Dendritic cell treated with granulocyte-macrophage colony-stimulating factor and Interleukin-4, amounts not matched to agents 40 ng/mL and 50 ng/mL, for 4 days (primary cell): Measurements from ENCODE around the gene SPON1.
"Not testable (repeated sequence)": the region's sequence is repeated elsewhere in the genome, so short reads cannot be mapped to it uniquely, and the experiment has no call there.

Experiments
- H3K27ac Mint-ChIP-seq: one replicate; pipeline ENCODE4 v1.8.0; 2022; ENCODE audit warnings: mild to moderate bottlenecking, mixed read lengths
- H3K27me3 Mint-ChIP-seq: one replicate; pipeline ENCODE4 v1.8.0; 2022; ENCODE audit warnings: mild to moderate bottlenecking, mixed read lengths
- H3K36me3 Mint-ChIP-seq: one replicate; pipeline ENCODE4 v1.8.0; 2022; ENCODE audit warnings: low read depth, mixed read lengths
- H3K4me1 Mint-ChIP-seq: one replicate; pipeline ENCODE4 v1.8.0; 2022; ENCODE audit warnings: low read depth, mixed read lengths
- H3K4me3 Mint-ChIP-seq: one replicate; pipeline ENCODE4 v1.8.0; 2022; ENCODE audit warnings: mild to moderate bottlenecking, moderate library complexity, mixed read lengths
- H3K9me3 Mint-ChIP-seq: one replicate; pipeline ENCODE4 v1.8.0; 2022; ENCODE audit warnings: mixed read lengths
- intact Hi-C: fragments of 100-400 bp; cut with micrococcal nuclease; formaldehyde crosslinking; loops from one replicate; pipeline ENCODE4 v1.15.0; 2022

Gene SPON1

DNA sequence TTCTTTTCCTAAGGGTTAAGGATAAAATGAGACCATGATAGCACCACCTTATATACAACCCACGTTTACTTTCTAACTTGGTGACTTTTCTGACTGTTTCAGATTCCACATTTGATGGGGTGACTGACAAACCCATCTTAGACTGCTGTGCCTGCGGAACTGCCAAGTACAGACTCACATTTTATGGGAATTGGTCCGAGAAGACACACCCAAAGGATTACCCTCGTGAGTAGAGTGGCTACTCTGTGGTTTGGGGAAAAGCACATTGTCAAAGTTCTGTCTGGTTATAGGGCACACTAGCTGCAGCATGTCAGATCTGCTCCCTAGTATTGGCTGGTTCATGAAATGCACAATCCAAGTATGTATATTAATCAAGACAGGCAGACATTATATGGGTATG, 117.3 kb downstream of the SPON1 start:
- H3K4me3 Mint-ChIP-seq, result no peak overlapping the region
- no peaks in the 10 kb centered on the region for H3K36me3 Mint-ChIP-seq
- no peak overlapping the region for H3K27ac Mint-ChIP-seq
- H3K9me3 Mint-ChIP-seq, result no peaks in the 10 kb centered on the region
- H3K4me1 Mint-ChIP-seq, result peaks cover 17% of the 10 kb centered on the region
- H3K27me3 Mint-ChIP-seq, result no peaks in the 10 kb centered on the region
- intact Hi-C loops, result no loop called here

GRCh38 chr11:14081581-14082231, 119.2 kb downstream of the SPON1 start:
- Mint-ChIP-seq H3K27ac (no peak overlapping the region), H3K9me3 (no peaks in the 10 kb centered on the region), H3K4me3 (no peak overlapping the region), H3K36me3 (no peaks in the 10 kb centered on the region), H3K4me1 (peaks cover 17% of the 10 kb centered on the region), H3K27me3 (no peaks in the 10 kb centered on the region)
- intact Hi-C loops, result no loop called here

DNA sequence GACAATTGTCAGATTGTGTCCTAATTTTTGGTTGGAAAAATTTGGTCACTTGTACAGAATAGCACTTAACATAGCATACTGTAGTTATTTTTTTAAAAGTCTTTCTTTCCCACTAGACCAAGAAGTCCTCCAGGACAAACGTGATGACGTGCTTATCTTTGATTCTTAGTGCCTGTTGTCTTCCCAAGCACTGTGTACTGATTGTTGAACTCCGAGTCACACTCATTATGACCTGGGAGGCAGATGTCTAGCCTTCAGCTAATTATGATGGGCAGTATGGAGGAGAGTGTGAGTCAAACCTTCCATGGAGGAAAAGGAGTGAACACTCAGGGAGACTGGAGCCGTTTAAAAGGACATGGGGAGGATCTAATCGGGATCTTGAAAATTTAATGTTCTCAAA, 119.8 kb downstream of the SPON1 start:
- H3K27me3 Mint-ChIP-seq, result no peaks in the 10 kb centered on the region
- peaks cover 17% of the 10 kb centered on the region for H3K4me1 Mint-ChIP-seq
- intact Hi-C loops, result no loop called here

GRCh38 chr11:14088861-14089260, 126.3 kb downstream of the SPON1 start:
- H3K9me3 Mint-ChIP-seq, H3K4me3 Mint-ChIP-seq, H3K36me3 Mint-ChIP-seq, H3K27ac Mint-ChIP-seq, H3K27me3 Mint-ChIP-seq, intact Hi-C loops, H3K4me1 Mint-ChIP-seq: not testable (repeated sequence)

More for the DNA sequence above, 119.8 kb downstream of the SPON1 start:
- H3K27ac Mint-ChIP-seq, result no peak overlapping the region
- H3K4me3 Mint-ChIP-seq, result no peak overlapping the region
- H3K9me3 Mint-ChIP-seq, result no peaks in the 10 kb centered on the region
- H3K36me3 Mint-ChIP-seq, result no peaks in the 10 kb centered on the region

DNA sequence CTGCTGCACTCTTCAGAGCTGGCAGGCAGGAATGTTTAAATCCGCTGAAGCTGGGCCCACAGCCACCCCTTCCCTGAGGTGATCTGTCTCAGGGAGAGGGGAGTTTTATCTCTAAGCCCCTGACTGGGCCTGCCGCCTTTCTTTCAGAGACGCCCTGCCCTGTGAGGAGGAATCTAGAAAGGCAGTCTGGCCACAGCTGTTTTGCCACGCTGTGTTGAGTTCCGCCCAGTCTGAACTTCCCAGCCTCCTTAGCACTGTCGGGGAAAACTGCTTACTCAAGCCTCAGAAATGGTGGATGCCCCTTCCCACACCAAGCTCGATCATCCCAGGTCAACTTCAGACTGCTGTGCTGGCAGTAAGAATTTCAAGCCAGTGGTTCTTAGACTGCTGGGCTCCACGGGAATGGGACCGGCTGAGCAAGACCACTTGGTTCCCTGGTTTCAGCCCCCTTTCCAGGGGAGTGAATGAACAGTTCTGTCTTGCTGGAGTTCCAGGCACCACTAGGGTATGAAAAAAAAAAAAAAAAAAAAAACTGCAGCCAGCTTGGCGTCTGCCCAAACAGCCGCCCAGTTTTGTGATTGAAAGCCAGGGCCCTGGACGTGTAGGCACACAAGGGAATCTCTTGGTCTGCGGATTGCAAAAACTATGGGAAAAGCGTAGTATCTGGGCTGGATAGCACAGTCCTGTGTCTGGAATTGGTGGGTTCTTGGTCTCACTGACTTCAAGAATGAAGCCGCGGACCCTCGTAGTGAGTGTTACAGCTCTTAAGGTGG, 127.4 kb downstream of the SPON1 start:
- Mint-ChIP-seq H3K36me3 (no peaks in the 10 kb centered on the region), H3K9me3 (no peaks in the 10 kb centered on the region), H3K27me3 (peaks cover 4% of the 10 kb centered on the region), H3K4me3 (no peak overlapping the region), H3K4me1 (no peaks in the 10 kb centered on the region), H3K27ac (no peak overlapping the region)
- intact Hi-C loops, result no loop called here

DNA sequence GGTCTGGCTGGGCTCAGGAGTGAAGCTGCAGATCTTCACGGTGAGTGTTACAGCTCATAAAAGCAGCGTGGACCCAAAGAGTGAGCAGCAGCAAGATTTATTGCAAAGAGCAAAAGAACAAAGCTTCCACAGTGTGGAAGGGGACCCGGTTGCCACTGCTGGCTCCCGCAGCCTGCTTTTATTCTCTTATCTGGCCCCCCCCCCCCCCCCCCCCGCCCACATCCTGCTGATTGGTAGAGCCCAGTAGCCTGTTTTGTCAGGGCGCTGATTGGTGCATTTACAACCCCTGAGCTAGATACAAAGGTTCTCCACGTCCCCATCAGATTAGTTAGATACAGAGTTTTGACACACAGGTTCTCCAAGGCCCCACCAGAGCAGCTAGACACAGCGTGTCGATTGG, 128.1 kb downstream of the SPON1 start:
- H3K9me3 Mint-ChIP-seq, H3K4me1 Mint-ChIP-seq, H3K27ac Mint-ChIP-seq, H3K27me3 Mint-ChIP-seq, H3K4me3 Mint-ChIP-seq, H3K36me3 Mint-ChIP-seq, intact Hi-C loops: not testable (repeated sequence)

GRCh38 chr11:14093065-14093464, 130.5 kb downstream of the SPON1 start:
- H3K27me3 Mint-ChIP-seq, result peaks cover 3% of the 10 kb centered on the region
- intact Hi-C loops, result no loop called here
- H3K27ac Mint-ChIP-seq, result no peak overlapping the region
- H3K4me1 Mint-ChIP-seq, result no peaks in the 10 kb centered on the region
- no peak overlapping the region for H3K4me3 Mint-ChIP-seq
- H3K36me3 Mint-ChIP-seq, result no peaks in the 10 kb centered on the region
- no peaks in the 10 kb centered on the region for H3K9me3 Mint-ChIP-seq

DNA sequence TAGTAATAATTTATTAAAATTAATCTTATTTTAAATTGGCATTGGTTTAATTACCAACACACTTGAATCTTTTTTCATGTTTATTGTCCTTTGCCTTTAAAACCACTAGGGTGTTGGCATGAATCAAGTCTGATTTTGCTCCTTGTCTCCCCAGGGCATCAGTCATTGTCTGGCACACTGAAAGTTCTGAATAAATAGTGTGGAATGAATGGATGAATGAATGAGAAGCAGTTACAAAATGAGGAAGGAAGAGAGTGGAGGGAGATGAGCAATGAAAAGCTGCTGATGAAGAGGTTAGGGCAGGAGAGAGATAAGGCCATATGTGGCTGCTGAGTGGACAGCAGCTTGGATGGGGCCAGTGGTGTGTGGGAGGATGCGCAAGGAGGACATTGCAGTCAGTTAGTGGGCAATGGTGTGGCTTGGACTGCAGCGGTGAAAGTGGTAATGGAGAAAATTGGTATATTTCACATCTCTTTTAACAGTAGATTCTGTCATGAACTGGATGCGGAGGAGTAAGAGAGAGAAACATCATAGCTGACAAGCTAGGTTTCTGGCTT, 132.0 kb downstream of the SPON1 start:
- intact Hi-C loops, result no loop called here
- H3K27ac Mint-ChIP-seq, result no peak overlapping the region
- no peak overlapping the region for H3K4me3 Mint-ChIP-seq
- peaks cover 3% of the 10 kb centered on the region for H3K27me3 Mint-ChIP-seq
- H3K4me1 Mint-ChIP-seq, result no peaks in the 10 kb centered on the region
- no peaks in the 10 kb centered on the region for H3K9me3 Mint-ChIP-seq
- H3K36me3 Mint-ChIP-seq, result no peaks in the 10 kb centered on the region

GRCh38 chr11:14095882-14096281, 133.4 kb downstream of the SPON1 start:
- Mint-ChIP-seq H3K9me3 (no peaks in the 10 kb centered on the region), H3K36me3 (no peaks in the 10 kb centered on the region), H3K4me1 (no peaks in the 10 kb centered on the region), H3K27ac (no peak overlapping the region), H3K27me3 (no peaks in the 10 kb centered on the region), H3K4me3 (no peak overlapping the region)
- intact Hi-C loops, result no loop called here

DNA sequence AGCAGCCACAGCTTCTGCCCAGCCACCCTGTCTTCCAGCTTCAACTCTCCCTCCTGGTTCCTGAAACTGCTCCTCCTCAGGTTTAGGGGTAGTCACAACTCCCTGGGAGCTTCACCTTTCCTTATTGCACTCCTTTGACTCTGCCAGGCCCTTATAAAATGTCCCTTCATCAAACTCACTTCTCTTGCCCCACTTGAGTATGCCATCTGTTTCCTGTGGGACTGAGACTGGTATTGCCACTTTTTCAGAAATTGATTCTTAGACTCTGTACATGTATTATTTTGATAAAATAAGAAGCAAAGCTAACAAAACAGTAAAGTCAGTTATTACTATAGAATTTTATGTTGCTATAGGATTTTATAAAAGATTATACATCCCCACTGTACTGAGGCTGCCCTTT, 134.1 kb downstream of the SPON1 start:
- no peak overlapping the region for H3K4me3 Mint-ChIP-seq
- no peak overlapping the region for H3K27ac Mint-ChIP-seq
- H3K4me1 Mint-ChIP-seq, result no peaks in the 10 kb centered on the region
- intact Hi-C loops, result no loop called here
- no peaks in the 10 kb centered on the region for H3K9me3 Mint-ChIP-seq
- H3K27me3 Mint-ChIP-seq, result no peaks in the 10 kb centered on the region
- H3K36me3 Mint-ChIP-seq, result no peaks in the 10 kb centered on the region

DNA sequence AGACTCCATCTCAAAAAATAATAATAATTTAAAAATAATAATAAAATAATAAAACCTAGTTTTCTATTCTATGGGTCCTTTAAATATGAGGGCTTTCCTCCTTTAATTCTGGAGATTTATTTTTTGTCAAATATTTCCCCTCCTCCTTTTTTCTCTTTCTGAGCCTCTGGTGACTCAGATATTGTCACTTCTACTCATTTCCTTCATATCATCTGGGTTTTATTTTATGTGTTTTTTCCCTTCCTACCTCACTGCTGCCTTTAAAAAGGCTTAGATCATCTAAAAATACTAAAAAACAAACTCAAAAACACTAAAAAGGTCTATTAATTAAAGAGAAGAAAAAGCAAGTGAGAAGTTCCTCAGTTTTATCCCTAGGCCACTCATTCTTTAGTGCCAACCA, 138.9 kb downstream of the SPON1 start:
- intact Hi-C loops, result no loop called here
- H3K36me3 Mint-ChIP-seq, result no peaks in the 10 kb centered on the region
- H3K4me1 Mint-ChIP-seq, result no peaks in the 10 kb centered on the region
- H3K4me3 Mint-ChIP-seq, result no peak overlapping the region
- H3K9me3 Mint-ChIP-seq, result no peaks in the 10 kb centered on the region
- H3K27me3 Mint-ChIP-seq, result no peaks in the 10 kb centered on the region
- H3K27ac Mint-ChIP-seq, result no peak overlapping the region

DNA sequence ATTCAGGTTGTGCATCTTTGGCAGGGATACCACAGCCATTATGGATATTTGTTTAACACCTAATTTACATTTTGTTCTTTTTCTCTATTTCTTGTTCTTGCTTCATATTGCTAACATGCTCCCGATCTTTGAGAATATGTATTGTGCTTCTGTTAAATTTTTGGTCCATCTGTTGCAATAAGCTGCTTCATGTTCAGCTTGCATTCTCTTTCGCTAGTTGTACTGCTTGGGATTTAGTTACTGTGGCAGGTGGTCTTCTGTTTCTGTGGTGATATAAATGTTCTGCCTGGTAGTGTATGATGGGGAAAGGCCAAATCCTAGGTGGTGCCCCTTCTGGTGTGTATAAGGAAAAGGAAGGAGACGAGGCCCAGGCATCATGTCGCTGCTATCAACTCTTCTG, 140.2 kb downstream of the SPON1 start:
- Mint-ChIP-seq H3K9me3 (no peaks in the 10 kb centered on the region), H3K27ac (no peak overlapping the region), H3K4me3 (no peak overlapping the region), H3K36me3 (no peaks in the 10 kb centered on the region), H3K27me3 (no peaks in the 10 kb centered on the region), H3K4me1 (no peaks in the 10 kb centered on the region)
- intact Hi-C loops, result no loop called here

- Mint-ChIP-seq H3K27me3 (no peaks in the 10 kb centered on the region), H3K9me3 (no peaks in the 10 kb centered on the region)
Measured at GRCh38 chr11:14105446-14105845, 142.9 kb downstream of the SPON1 start.

GRCh38 chr11:14106303-14107049, 144.0 kb downstream of the SPON1 start:
- Mint-ChIP-seq H3K9me3 (no peaks in the 10 kb centered on the region), H3K4me1 (no peaks in the 10 kb centered on the region), H3K27ac (no peak overlapping the region), H3K4me3 (no peak overlapping the region), H3K36me3 (no peaks in the 10 kb centered on the region), H3K27me3 (no peaks in the 10 kb centered on the region)
- intact Hi-C loops, result no loop called here

More at GRCh38 chr11:14105446-14105845, 142.9 kb downstream of the SPON1 start:
- no peak overlapping the region for H3K4me3 Mint-ChIP-seq
- H3K4me1 Mint-ChIP-seq, result no peaks in the 10 kb centered on the region
- no peaks in the 10 kb centered on the region for H3K36me3 Mint-ChIP-seq
- H3K27ac Mint-ChIP-seq, result no peak overlapping the region
- intact Hi-C loops, result no loop called here
